DMS153 treated with DMSO at 0.1 percent for 48 hours (cell line): Measurements from ENCODE around the gene BANF1.
A peak's percentile ranks its signal among the peaks of the same experiment; 100 is the strongest.
"Not testable (repeated sequence)": the region's sequence is repeated elsewhere in the genome, so short reads cannot be mapped to it uniquely, and the experiment has no call there.

Experiments
- DNase-seq: peaks from one replicate; lab custom pipeline; 2025; ENCODE audit not compliant: unreplicated experiment; lab: John Stamatoyannopoulos, UW

The BANF1 gene

DNA sequence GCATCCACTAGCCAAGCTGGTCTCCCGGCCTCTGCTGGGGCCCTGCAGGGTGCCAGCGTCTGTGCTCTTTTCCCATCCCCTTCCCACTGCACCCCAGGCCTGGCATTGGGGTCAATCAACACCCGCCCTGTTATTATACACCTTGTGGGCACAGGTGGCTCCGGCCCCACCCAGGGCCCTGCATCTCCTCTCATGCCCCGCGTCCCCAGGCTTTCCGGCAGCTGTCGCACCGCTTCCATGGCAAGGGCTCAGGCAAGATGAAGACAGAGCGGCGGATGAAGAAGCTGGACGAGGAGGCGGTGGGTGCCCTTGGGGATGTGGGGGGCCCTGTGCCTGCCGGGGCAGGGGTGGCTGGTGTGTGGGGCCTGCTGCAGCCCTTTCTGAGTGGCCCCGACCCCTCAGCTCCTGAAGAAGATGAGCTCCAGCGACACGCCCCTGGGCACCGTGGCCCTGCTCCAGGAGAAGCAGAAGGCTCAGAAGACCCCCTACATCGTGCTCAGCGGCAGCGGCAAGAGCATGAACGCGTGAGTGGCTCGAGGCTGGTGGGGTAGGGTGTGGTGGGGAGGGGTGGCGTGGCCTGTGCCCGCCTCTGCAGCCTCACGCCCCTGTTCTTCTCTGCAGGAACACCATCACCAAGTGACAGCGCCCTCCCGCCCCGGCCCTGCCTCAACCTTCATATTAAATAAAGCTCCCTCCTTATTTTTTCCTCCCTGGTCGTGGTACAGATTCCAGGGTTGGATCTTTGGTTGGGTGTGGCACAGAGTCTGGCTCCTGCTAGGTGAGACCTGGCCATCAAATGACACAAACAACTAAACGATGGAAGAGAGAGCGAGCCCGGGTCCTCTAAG, 23.7 kb upstream of the BANF1 start:
- DNase-seq: no peak

DNA sequence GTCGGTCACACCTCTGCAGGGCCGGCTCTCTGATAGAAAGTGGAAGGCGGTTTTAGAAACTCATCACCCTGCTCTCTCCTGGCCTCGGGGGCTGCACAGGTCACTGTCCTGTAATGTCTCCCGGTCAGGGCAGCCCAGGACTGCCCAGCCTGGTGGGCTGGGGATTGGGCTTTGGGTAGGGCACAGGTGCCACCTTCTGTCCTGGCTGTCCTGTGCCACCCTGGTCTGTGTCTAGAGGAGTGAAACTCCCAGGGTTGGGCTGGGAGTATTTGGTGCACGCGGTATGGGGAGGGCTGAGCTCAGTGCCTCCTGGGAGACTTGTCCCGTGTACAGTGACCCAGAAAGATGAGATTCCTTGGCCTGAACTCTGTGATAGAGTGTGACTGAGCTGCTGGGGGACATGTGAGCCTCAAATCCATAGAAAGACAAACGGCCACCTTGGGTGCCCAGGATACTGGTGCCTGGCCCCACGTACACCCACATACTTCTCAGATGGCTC, 23.0 kb upstream of the BANF1 start:
- no peak for DNase-seq

DNA sequence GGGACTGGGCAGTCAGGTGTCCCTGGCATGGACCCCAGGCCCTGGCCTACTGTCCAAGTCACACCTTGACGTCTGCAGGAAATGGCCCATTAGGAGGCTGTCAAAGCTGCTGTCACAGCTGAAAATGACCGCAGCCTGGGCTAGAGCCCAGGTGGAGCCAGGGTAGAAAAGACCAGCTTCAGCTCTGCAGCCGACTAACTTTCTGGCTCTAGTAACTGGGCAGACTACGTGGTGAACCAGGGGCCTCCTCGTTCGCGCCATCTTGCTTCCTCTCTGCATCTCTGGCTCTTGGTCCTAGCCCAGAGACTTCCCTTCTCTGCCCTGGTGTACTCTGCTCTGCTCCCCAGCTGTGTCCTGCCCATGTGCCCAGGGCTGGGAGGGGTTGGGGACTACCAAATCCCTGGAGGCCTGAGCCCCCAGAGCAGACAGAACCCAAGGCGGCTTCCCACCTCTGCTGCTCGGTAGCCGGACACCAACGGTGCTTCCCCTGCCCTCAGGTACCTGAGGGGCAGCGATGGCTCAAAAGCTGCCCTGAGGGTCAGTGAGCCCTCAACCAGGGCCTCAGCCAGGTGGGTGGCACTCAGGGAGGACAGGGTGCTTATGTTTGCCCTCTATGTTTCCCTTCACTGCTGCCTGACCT, 21.1 kb upstream of the BANF1 start:
- DNase-seq: no peak

DNA sequence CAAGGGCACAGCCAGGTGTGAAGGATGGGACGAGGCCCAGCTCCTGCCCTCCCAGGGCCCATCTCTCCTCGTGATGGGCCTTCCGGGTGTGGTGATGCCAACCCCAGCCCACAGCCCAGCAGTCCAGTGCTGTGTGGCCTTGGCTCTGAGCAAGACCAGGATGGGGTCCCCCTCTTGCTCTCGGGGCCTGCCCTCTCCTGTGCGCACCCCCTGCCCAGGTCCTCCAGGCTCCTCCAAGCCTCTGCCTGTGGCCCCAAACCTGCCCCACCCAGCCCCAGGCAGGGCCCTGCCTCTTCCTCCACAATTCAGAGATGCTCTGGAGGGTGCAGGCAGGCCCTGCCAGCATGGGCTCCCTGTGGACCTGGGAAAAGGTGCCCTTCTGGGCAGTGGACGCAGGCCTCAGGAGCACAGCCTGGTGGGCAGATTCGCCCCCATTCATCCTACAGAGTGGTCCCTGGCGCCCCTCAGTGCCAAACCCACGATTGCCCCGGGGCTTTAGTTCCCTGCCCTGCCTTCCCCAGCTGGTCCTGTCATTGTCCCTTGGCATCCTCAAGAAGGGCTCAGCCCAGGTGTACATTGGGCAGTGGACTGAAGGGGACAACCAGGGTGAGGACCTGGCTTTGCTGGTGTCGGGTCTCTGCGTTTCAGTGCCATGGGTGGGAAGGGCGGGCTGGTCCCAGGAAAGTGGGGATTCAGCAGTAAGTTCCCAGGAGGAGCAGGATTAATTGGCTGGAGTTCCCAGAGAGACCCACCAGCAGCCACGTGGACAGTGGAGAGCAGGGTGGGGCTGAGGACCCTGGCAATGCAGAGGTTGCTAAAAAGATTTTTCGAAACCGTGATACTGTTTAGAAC, 20.1 kb upstream of the BANF1 start:
- no peak for DNase-seq

DNA sequence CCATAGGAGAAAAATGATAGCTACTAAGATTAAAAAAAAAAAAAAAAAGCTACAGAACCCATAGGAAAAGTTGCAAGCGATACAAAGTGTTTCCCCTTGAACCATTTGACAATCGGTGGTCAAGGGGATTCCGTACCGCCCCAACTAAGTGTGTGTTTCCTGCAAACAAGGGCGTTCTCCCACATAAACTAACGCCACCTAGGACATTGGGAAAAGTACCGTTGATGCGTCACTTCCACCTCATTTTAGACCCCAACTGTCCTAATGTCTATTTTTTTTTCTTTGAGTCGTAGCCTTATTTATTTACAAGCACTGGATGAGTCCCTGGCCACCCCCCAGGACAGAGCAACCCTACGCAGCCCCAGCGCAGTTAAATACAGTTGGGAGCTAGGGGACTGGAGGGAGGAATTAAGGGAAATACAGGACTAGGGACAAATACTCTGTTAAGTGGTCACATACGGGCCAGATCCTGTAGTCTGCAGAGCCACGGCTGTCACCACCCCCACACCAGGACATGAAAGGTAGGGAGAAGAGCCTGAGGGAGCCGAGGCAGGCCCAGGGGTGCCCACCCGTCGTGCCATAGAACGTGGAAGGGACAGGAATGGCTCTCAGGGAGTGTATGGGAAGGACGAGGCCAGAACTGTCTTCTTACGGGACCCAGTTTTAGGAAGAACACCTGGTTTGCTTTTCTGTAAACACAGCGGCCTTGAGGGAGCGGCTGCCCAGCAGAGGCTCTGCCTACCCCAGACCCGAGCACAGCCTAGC, 19.3 kb upstream of the BANF1 start:
- no peak for DNase-seq

DNA sequence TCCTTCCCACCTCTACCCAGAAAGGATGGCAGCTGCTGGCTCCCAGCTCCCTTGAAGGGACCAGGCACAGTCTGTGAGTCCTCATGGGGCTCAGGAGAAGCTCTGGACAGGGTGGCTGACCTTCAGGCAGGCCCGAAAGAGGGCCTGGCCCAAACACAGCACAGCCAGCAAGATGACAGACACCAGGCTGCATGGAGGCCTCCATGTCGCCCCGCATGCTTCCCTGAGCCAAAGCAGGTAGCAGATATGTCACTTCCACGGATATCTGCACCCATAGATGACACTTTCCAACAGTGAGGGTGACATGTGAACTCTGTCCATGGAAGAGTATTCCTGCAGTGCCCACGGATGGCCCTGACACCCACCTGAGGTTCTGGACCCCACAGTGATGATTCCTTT, 18.7 kb upstream of the BANF1 start:
- no peak for DNase-seq

DNA sequence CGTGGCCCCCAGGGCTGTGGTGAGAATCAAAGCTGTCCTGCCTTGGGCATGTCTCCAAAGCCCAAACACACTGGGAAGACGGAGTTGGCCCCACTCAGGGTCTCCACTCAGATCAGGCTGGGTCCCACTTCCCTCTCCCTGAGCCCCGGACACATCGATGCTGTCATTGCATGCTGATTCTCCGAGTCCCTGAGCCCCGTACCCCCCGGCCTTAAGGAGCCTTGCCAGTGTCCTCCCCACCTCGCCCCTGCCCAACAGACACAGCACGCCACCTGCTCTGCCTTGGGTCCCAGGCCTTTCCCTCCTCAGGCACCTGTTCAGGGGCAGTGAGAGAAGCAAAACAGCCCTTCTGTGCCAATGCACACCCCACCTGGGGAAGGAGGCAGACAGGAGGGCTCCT, 15.0 kb upstream of the BANF1 start:
- no peak for DNase-seq

DNA sequence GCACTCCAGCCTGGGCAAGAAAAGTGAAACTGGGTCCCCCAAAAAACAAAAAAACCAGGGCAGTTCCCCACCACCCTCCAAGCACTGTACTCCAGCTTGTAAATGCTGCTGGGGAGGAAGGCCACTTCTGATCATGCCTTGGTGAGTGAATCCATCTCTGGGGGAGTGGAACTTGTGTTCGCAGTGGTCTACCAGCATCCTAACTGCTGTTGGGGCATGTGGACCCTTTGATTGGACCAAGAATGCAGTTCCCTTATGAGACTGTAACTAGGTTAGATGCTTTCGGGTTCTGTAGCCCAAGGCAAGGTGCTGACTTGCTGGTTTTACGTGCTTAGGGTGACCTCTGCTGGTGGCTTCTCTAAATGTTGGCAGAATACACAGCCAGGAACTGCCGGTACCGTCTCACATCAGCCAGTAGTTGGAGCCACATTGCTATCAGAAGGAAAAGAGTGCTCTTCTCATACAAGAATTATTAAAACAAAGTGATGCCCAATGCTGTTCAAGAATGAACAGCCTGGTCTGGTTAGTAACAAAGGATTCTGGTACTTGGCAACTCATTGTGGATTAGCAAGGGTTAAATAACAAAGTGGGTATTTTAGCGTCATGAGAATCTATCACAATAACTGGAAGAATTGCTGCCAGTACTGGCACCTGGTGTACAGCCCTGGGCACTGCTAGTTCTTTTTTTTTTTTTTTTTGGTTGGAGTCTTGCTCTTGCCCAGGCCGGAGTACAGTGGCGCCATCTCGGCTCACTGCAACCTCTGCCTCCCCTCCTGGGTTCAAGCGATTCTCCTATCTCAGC, 13.3 kb upstream of the BANF1 start:
- DNase-seq: peak; percentile 86

DNA sequence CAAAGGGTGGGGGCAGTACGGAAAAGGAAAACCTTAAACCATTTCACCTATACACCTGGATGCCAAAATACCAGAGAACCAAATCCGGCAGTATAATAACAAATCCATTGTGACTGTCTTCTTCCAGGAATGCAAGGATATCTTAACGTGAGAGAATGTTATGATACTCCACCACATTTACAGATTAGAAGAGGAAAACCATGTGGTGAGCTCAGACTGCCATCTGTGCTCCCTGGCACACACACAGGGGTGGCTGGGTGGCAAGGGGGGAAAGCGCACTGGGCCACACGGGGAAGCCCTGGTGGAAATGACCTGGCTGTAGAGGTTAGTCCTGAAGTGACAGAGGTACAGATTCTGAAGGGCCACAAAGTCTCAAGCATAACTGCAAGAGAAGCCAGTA, 10.2 kb upstream of the BANF1 start:
- no peak for DNase-seq

DNA sequence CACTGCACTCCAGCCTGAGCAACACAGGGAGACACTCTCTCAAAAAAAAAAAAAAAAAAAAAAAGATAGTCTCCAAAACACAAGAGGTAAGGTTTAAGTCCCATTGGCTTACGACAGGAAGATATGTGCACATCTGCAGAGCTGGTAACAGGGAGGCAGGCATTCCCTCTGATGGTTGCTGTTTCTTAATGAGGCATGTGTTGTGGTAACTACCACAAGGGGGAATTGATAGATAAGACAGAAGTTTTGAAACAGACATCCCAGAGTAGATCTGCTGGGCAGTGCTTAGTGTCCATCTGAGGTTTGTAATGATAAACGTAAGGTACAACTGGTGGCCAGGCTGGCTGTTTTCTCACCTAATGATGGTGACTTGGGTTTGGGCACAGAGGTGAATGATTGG, 5.0 kb upstream of the BANF1 start:
- no peak for DNase-seq

DNA sequence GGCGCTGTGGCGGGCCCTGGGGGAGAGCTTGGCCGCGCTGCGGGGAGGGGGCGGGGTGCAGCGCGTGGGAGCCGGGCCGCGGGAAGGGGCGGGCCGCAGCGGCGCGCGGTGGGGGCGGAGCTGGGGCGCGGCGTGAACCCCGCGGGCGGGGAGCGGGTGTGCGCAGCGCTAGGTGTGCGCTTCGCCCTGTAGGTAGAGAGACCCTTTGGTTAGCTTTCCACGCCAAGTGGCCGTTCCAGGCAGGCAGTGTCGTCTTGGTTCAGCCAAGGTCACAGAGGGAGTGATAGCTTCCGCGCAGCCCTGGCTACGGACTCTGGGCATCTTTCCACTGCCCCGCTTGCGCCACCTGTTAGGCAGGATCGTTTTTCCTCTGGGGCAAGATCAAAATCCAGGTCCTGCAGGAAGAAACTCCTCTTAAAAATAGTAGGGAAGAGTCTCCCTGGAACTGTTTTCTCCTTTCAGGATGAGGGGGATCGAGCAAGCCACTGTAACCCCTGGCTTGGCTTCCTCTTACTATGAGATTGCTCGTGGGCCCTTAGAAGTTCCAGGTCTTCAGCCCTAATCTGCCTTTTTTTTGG, 434 bp downstream of the BANF1 start:
- peak; percentile 29 for DNase-seq

DNA sequence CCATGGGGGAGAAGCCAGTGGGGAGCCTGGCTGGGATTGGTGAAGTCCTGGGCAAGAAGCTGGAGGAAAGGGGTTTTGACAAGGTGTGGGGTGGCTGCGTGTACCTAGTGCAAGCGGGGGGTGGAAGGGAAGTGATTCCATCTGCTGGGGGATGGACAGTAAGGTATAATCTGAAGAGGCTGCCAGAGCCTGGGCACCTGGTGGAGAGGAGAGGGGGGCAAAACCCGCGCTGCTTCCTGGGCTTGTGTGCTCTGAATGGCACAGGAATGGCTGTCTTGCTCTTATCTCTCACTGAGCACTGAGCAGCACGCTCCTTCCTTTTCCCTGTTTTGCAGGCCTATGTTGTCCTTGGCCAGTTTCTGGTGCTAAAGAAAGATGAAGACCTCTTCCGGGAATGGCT, 988 bp downstream of the BANF1 start:
- DNase-seq: no peak

DNA sequence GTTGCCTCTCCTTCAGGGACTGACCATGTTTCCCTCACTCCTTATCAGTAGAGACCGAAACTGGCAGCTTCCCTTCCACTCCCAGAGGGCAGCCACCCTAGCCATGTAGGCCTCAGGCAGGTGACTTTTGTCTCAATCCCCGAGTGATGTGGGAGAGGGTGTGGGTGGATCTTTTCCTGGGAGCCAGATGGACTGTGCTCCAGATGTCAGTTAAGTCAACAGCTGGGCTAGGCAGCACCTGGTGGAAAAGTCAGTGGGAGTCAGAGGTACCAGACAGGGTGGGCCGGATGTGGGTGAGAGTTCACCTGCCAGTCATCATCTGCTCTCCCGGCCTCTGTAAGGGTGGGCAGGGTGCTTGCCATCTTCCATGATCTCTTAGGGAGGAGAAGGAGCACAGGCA, 1.9 kb downstream of the BANF1 start:
- DNase-seq: no peak

DNA sequence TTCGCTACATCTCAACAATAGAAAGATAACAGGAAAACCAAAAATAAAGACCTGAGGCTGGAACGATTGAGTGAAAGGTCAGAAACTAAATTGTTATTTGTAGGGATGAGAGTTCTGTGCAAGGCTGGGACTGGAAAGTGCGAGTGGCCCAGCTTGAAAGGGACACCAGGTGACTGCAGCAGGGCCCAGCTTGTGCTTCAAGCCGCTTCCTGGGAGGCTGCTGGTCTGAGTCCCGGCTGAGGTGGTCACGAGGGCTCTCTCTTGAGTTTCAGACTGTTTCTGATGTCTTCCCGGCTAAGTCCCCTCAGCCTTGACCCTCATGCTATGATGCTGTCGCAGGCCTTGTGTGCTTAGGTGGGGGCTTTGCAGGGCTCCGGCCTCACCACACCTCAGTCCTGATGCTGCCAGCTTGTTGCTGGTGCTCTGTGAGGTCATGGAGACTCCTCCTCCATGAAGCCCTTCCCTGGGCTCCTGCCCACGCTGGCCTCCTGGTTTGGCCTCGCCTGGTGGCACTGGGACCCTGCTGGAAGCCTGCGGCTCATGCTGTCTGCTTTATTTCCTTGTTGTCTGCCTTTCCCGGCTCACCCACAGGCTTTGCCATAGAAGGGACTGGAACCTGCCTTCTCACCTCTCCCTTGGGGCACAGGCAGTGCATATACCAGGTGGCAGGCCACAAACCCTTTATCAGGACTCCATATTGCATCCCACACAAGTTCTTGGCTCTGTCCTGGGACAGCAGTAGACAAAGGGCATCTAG, 4.0 kb downstream of the BANF1 start:
- DNase-seq: no peak

DNA sequence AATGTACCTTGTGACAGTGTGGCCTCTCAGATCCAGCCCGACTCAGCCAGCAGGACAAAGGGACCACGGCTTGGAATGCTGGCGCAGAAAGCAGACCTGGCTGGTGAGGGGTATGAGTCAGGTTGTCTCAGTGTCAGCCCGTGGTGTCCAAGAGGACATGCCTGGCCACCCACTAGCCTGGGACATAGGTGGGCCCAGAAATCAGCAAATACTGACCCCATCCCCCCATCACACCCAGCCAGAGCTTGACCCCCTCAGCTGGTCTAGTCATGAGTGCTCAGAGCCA, 4.5 kb downstream of the BANF1 start:
- no peak for DNase-seq

DNA sequence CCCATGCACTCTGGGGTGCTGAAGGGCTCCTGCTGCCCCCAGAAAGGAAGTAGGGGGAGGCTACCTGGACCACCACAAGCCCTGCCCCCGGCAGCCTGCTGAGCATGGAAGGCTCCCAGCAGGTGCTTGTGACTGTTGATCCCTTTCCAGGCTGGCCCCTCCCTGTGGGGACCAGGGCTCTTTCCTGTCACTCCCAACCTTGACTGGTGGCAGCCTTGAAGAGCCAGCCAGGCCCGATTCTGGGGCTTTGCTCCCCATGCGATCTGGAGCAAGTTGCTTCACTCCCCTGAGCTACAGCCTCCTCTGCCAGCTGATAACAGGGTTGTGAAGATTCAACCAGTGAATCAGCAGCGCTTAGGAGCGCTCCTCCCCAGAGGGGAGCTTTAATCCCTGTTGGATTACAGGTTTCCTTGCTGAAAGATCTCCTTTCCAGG, 4.9 kb downstream of the BANF1 start:
- no peak for DNase-seq

DNA sequence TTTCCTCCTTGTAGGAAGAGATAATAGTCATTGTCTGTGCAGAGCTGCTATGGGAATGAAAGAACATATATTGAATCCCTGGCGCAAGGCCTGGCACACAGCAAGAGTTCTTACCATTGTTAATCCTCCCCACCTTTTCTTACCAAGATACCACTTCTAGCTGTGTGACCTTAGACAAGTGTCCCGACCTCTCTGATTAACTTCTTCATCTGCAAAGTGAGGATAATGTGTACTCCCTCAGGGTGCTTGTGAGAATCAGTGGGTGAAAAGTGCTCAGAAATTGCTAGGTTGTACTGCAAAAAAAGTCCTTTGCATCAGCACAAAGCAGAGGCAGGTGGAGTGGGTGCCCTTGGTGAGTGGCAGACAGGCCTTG, 5.8 kb downstream of the BANF1 start:
- DNase-seq: no peak

DNA sequence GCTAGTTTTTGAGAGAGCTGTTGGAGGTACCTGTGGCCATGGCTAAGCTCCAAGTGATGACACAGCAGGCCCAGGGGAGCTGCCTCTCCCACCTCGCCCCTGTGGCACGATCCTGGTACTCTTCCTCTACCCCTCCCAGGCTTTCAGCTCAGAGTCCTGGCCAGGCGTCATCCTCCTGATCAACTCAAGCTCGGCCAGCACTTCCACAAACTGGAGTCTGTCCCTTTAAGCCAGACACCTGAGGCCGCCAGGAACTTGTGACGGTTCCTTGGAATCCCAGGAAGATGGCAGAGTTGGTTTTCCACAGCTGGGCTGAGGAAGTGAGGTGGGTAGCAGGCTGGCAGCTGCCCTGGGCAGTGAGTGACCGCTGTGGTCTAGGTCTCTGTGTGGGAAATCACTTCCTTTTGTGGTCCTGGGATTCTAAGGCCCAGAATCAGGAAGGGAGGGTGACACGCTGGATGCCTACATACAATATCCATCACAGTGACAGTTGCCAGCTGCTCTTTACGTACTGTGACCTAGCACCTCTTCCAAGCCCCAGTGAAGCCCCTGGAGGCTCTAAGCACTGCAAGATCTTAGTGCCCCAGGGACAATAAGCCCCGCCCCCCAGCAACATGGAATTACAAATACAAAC, 6.3 kb downstream of the BANF1 start:
- DNase-seq: no peak

DNA sequence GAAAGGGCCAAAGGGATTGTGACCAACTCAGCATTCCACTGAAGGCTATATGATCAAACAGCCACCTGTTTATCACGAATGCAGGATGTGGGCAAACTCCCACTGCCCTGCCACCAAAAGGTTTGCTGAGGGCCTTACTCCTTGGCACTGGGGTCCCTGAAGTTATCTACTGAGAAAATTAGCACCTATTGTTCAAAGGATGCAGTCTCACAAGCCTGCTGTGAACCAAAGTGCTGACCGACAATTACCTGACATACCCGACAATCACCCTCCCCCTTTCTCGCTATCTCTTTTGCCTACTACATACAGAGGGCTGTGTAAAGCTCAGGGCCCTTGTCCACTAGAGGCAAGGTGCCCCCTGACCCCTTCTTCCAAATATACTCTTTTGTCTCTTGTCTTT, 7.7 kb downstream of the BANF1 start:
- not testable (repeated sequence) for DNase-seq
